ENCODE data around the gene FADS2.
"Not testable (repeated sequence)": the region's sequence is repeated elsewhere in the genome, so short reads cannot be mapped to it uniquely, and the experiment has no call there.

FADS2 gene

GRCh38 chr11:61866958-61867343, 38.9 kb downstream of the FADS2 start:
- DNase-seq, result no peak

- DNase-seq, result peak in 1 of 51 donors; percentile 25
Measured at GRCh38 chr11:61868571-61869428, 40.7 kb downstream of the FADS2 start.

- DNase-seq, result no peak
Measured at GRCh38 chr11:61869429-61869707, 41.3 kb downstream of the FADS2 start.

- peak in 4 of 51 donors; percentile 13 to 35 (median 18) for DNase-seq
Measured at GRCh38 chr11:61869708-61870451, 41.8 kb downstream of the FADS2 start.

- no peak for DNase-seq
Measured at GRCh38 chr11:61870541-61871031, 42.5 kb downstream of the FADS2 start.

- peak in 47 of 51 donors; percentile 14 to 85 (median 69) for DNase-seq
Measured at GRCh38 chr11:61871158-61871597, 43.1 kb downstream of the FADS2 start.

GRCh38 chr11:61872935-61873565, 45.0 kb downstream of the FADS2 start:
- DNase-seq, result no peak

GRCh38 chr11:61873588-61874376, 45.7 kb downstream of the FADS2 start:
- DNase-seq, result no peak

- no peak for DNase-seq
Measured at GRCh38 chr11:61874377-61874809, 46.3 kb downstream of the FADS2 start.

GRCh38 chr11:61874853-61875252, 46.8 kb downstream of the FADS2 start:
- DNase-seq, result no peak

- DNase-seq, result no peak
Measured at GRCh38 chr11:61875698-61876097, 47.6 kb downstream of the FADS2 start.

- DNase-seq, result no peak
Measured at GRCh38 chr11:61879152-61879551, 51.1 kb downstream of the FADS2 start.

- DNase-seq, result no peak
Measured at GRCh38 chr11:61880031-61880430, 51.9 kb downstream of the FADS2 start.

- DNase-seq, result no peak
Measured at GRCh38 chr11:61880454-61880853, 52.4 kb downstream of the FADS2 start.

GRCh38 chr11:61881397-61881796, 53.3 kb downstream of the FADS2 start:
- no peak for DNase-seq

- not testable (repeated sequence) for DNase-seq
Measured at GRCh38 chr11:61882267-61882666, 54.2 kb downstream of the FADS2 start.

- no peak for DNase-seq
Measured at GRCh38 chr11:61882879-61883278, 54.8 kb downstream of the FADS2 start.

GRCh38 chr11:61883327-61883726, 55.2 kb downstream of the FADS2 start:
- DNase-seq, result peak in 2 of 51 donors; percentile 13 to 55

- DNase-seq, result no peak
Measured at GRCh38 chr11:61883947-61884346, 55.8 kb downstream of the FADS2 start.

- DNase-seq, result no peak
Measured at GRCh38 chr11:61885166-61885778, 57.2 kb downstream of the FADS2 start.

Data from hypothalamus (tissue), 51 donors.